KMS-11 (cell line): ENCODE data around the gene MLANA.

Experiments used
- H2AFZ ChIP-seq: fragments of 200-600 bp; sonication (generic); 2 replicates; pipeline ENCODE4 v1.6.1; 2016; ENCODE audit warnings: antibody characterized with exemption, mixed run types, low read depth
- H3K27ac ChIP-seq: fragments of 200-600 bp; sonication (generic); 2 replicates; pipeline ENCODE4 v1.6.1; 2016; ENCODE audit warnings: mild to moderate bottlenecking, mixed run types
- H3K27me3 ChIP-seq: fragments of 200-600 bp; sonication (generic); 2 replicates; pipeline ENCODE4 v1.6.1; 2017; ENCODE audit warnings: mild to moderate bottlenecking, low read depth, mixed run types, moderate library complexity; ENCODE audit not compliant: insufficient read depth
- H3K36me3 ChIP-seq: fragments of 200-600 bp; sonication (generic); 2 replicates; pipeline ENCODE4 v1.6.1; 2017; ENCODE audit warnings: mild to moderate bottlenecking, mixed run types; ENCODE audit not compliant: insufficient read depth
- H3K4me1 ChIP-seq: fragments of 200-600 bp; sonication (generic); 2 replicates; pipeline ENCODE4 v1.6.1; 2016; ENCODE audit warnings: mild to moderate bottlenecking, low read depth, mixed run types; ENCODE audit not compliant: poor library complexity, severe bottlenecking
- H3K4me2 ChIP-seq: fragments of 200-600 bp; sonication (generic); 2 replicates; pipeline ENCODE4 v1.7.0; 2016; ENCODE audit warnings: mild to moderate bottlenecking, mixed run types
- H3K4me3 ChIP-seq: fragments of 200-600 bp; sonication (generic); IDR thresholded peaks from 2 replicates; pipeline ENCODE4 v1.6.1; 2017; ENCODE audit warnings: low read depth, low read length, mixed read lengths; ENCODE audit not compliant: insufficient read depth
- H3K79me2 ChIP-seq: fragments of 200-600 bp; sonication (generic); 2 replicates; pipeline ENCODE4 v1.6.1; 2016; ENCODE audit warnings: low read depth, mixed run types; ENCODE audit not compliant: insufficient read depth
- H3K9ac ChIP-seq: fragments of 200-600 bp; sonication (generic); 2 replicates; pipeline ENCODE4 v1.6.1; 2016; ENCODE audit warnings: mild to moderate bottlenecking, mixed run types
- H4K20me1 ChIP-seq: fragments of 200-600 bp; sonication (generic); 2 replicates; pipeline ENCODE4 v1.6.1; 2016; ENCODE audit warnings: mild to moderate bottlenecking, mixed run types; ENCODE audit not compliant: insufficient read depth
- TF ChIP-seq, protein P1 (sequence below): fragments of 200-600 bp; sonication (generic); conservative IDR thresholded peaks from 2 replicates; pipeline ENCODE4 v1.6.1; 2017; ENCODE audit warnings: low read depth, mild to moderate bottlenecking, antibody characterized with exemption, low read length, moderate library complexity, mixed read lengths

Gene MLANA

DNA sequence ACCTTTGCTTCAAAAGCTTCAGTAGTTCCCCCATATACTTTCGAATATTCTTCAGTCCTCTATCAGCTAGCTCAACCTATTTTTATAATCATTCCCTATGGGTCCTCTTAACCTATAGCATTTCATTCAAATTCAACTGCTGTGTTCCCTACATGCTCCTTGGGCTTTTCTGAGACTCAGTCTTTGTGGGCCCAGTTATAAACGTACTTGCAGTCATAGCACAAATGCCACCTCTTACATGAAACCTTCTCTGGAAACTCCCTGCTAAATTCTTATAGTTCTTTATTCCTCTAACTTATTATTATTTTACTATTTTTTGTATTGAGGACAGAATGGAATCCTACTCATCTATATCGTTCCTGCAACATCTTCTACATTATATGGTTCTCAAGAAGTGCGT is 24.7 kb downstream of the MLANA start:
- H4K20me1 ChIP-seq = no peaks in the 10 kb centered on the region
- H3K4me2 ChIP-seq = no peak overlapping the region
- no peaks in the 10 kb centered on the region for H3K27me3 ChIP-seq
- TF ChIP-seq, protein P1, sequence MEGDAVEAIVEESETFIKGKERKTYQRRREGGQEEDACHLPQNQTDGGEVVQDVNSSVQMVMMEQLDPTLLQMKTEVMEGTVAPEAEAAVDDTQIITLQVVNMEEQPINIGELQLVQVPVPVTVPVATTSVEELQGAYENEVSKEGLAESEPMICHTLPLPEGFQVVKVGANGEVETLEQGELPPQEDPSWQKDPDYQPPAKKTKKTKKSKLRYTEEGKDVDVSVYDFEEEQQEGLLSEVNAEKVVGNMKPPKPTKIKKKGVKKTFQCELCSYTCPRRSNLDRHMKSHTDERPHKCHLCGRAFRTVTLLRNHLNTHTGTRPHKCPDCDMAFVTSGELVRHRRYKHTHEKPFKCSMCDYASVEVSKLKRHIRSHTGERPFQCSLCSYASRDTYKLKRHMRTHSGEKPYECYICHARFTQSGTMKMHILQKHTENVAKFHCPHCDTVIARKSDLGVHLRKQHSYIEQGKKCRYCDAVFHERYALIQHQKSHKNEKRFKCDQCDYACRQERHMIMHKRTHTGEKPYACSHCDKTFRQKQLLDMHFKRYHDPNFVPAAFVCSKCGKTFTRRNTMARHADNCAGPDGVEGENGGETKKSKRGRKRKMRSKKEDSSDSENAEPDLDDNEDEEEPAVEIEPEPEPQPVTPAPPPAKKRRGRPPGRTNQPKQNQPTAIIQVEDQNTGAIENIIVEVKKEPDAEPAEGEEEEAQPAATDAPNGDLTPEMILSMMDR = no peak
- H3K9ac ChIP-seq = no peak overlapping the region
- H3K4me3 ChIP-seq = no peak overlapping the region
- no peak overlapping the region for H2AFZ ChIP-seq
- peaks cover 33% of the 10 kb centered on the region for H3K4me1 ChIP-seq
- H3K27ac ChIP-seq = no peak overlapping the region
- no peaks in the 10 kb centered on the region for H3K36me3 ChIP-seq
- H3K79me2 ChIP-seq = no peaks in the 10 kb centered on the region

DNA sequence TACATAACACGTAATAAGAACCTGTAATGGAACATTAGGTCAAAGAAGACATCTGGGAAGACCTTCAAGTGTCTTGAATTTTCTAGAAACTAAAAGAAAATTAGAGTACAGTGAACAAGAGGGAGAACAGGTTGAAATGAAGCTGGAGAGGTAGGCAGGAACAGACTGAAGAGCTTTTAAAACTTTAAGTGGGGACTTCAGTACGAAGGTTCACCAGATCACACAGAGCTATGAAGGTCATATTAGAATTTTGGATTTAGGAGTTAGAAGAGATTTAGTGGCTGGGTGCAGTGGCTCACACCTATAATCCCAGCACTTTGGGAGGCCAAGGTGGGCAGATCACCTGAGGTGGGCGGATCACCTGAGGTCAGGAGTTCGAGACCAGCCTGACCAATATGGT is 26.6 kb downstream of the MLANA start:
- Histone ChIP-seq H2AFZ (no peak overlapping the region), H3K79me2 (no peaks in the 10 kb centered on the region), H3K36me3 (no peaks in the 10 kb centered on the region), H4K20me1 (no peaks in the 10 kb centered on the region), H3K27ac (no peak overlapping the region), H3K27me3 (no peaks in the 10 kb centered on the region), H3K9ac (no peak overlapping the region), H3K4me2 (no peak overlapping the region), H3K4me1 (peaks cover 44% of the 10 kb centered on the region), H3K4me3 (no peak overlapping the region)
- TF ChIP-seq, protein P1 = no peak

DNA sequence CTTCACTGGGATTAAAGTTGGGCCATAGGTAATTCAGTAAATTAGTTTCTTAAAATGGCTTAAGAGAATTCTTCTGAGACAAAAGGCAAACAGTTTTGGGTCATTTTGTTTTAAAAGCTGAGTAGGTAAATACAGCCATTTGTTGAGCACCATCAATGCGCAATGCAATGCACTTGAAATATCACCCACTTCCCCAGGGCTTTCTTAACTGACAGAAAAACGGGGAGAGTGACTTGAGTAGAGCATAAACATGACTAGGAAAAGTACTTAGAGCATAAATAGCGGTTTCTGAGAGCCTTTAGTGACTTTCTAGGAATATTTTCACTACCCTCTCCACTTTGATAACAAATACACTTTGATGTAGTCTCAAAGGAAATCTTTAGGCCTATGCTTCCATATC is 27.2 kb downstream of the MLANA start:
- Histone ChIP-seq H3K4me1 (peaks cover 50% of the 10 kb centered on the region), H3K36me3 (no peaks in the 10 kb centered on the region), H2AFZ (no peak overlapping the region), H3K4me2 (no peak overlapping the region), H3K9ac (no peak overlapping the region), H3K27ac (no peak overlapping the region), H3K27me3 (no peaks in the 10 kb centered on the region), H4K20me1 (no peaks in the 10 kb centered on the region), H3K4me3 (no peak overlapping the region), H3K79me2 (no peaks in the 10 kb centered on the region)
- TF ChIP-seq, protein P1 = no peak

DNA sequence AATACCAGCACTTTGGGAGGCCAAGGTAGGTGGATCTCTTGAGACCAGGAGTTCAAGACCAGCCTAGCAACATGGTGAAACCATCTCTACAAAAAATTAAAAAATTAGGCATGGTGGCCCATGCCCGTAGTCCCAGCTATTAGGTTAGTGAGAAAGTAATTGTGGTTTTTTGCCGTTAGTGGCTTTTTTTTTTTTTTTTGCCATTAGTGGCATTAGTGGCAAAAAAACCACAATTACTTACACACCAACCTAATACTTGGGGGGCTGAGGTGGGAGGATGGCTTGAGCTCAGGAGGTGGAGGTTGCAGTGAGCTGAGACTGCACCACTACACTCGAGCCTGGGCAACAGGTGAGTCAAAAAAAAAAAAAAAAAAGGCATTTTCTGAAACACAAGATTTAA is 27.8 kb downstream of the MLANA start:
- H3K4me2 ChIP-seq = no peak overlapping the region
- H3K27me3 ChIP-seq = no peaks in the 10 kb centered on the region
- H4K20me1 ChIP-seq = no peaks in the 10 kb centered on the region
- H2AFZ ChIP-seq = no peak overlapping the region
- no peaks in the 10 kb centered on the region for H3K79me2 ChIP-seq
- H3K27ac ChIP-seq = no peak overlapping the region
- no peak overlapping the region for H3K9ac ChIP-seq
- no peaks in the 10 kb centered on the region for H3K36me3 ChIP-seq
- peaks cover 56% of the 10 kb centered on the region for H3K4me1 ChIP-seq
- H3K4me3 ChIP-seq = no peak overlapping the region
- TF ChIP-seq, protein P1 = no peak
